ENCODE measurements around the gene RIMKLA. TPM values are rescaled to one million over a fixed set of nuclear protein-coding genes. Genes with fewer than 3 reads are reported as not detected.

Gene RIMKLA
- total and polyA plus RNA-seq, 10 of the 15 experiments (the other 5 are each of a cell fraction or from before 2014, with no cell fraction given), result 0.01 to 0.52 (median 0.08) TPM

- H3K36me3 ChIP-seq (ENCODE audit: control insufficient read depth in 2 of 2, insufficient read depth in 2 of 2, low read length in 1 of 2), result no peaks in the 10 kb centered on the region
- H3K79me2 ChIP-seq (ENCODE audit: control insufficient read depth, insufficient read depth, low read length), result no peaks in the 10 kb centered on the region
- TF ChIP-seq MYC (IDR thresholded peaks at IDR 0.05; ENCODE audit: insufficient read depth, insufficient read length, insufficient replicate concordance, low read length, severe bottlenecking) (no peak), BCL3 (IDR thresholded peaks at IDR 0.05; ENCODE audit: borderline replicate concordance, insufficient read depth, low read depth, low read length, poor library complexity, severe bottlenecking) (no peak), ZBTB11 (CRISPR knock-in tag; IDR thresholded peaks at IDR 0.05) (no peak), E2F4 (IDR thresholded peaks at IDR 0.05; ENCODE audit: low read depth, low read length) (no peak), SP1 (IDR thresholded peaks at IDR 0.05; ENCODE audit: low read depth, low read length) (no peak), SREBF1 (IDR thresholded peaks at IDR 0.05; ENCODE audit: low read length) (no peak), EZH2 (IDR thresholded peaks at IDR 0.05; ENCODE audit: borderline replicate concordance, control insufficient read depth, low read depth, low read length) (no peak)
- no peaks in the 10 kb centered on the region for H4K20me1 ChIP-seq (ENCODE audit: control insufficient read depth, insufficient read depth)
- POLR2A ChIA-PET, result no interaction called here
- CTCF ChIA-PET, result no interaction called here
- no peak overlapping the region for H3K27ac ChIP-seq (ENCODE audit: control insufficient read depth, insufficient read depth)
- no peak overlapping the region for H3K4me2 ChIP-seq (ENCODE audit: control insufficient read depth, insufficient read depth)
- H3K9ac ChIP-seq (ENCODE audit: control insufficient read depth, insufficient read depth, low read length), result no peak overlapping the region
- no TSS peak for BruUV-seq (replicated peaks)
- no peak for ATAC-seq
- no peak overlapping the region for H3K4me3 ChIP-seq
- no peaks in the 10 kb centered on the region; a peak in 1 of 4 replicates for H3K27me3 ChIP-seq (replicated peaks in 1 of 2; ENCODE audit: control insufficient read depth in 2 of 2, insufficient read depth in 2 of 2, low read length in 1 of 2)
- RAD21 ChIA-PET (ENCODE audit: unreplicated experiment), result no interaction called here
- H2AFZ ChIP-seq (ENCODE audit: control insufficient read depth, low read depth, low read length), result no peak overlapping the region
- 80% methylated on average over 3 of the region's 3 CpGs for WGBS (ENCODE audit: insufficient coverage, insufficient replicate concordance, low lambda C conversion rate, missing lambda C conversion rate)
- H3K9me3 ChIP-seq (replicated peaks; ENCODE audit: control insufficient read depth, insufficient read depth, low read length), result no peaks in the 10 kb centered on the region
- intact Hi-C loops (cut with micrococcal nuclease; ENCODE audit: unreplicated experiment) (no loop called here), in situ Hi-C loops (cut with MboI) (no loop called here)
- no peak for FAIRE-seq
- no peak for DNase-seq (ENCODE audit: low read depth, low spot score)
- H3K4me1 ChIP-seq (ENCODE audit: control insufficient read depth, insufficient read depth, low read length), result no peaks in the 10 kb centered on the region
- SMC1A ChIA-PET (ENCODE audit: uncharacterized antibody, unreplicated experiment), result interaction anchor here (1.5 kb wide), 1 partner anchor 10 kb away, joined by 4 read pairs; no protein-coding TSS in a partner anchor
These were observed 43.1 kb downstream of the RIMKLA start for GRCh38 chr1:42423681-42424080.

Measured in GM12878 (cell line).